Nucleus accumbens (tissue), 56 donors: ENCODE measurements around the gene DDX25.
A peak's percentile ranks its signal among the peaks of the same experiment; 100 is the strongest.
"Not testable (repeated sequence)": the region's sequence is repeated elsewhere in the genome, so short reads cannot be mapped to it uniquely, and the experiment has no call there.

Source experiments
- DNase-seq, 56 donors: peaks; one replicate each; lab custom pipeline; 2025; lab: John Stamatoyannopoulos, UW

Gene DDX25

DNA sequence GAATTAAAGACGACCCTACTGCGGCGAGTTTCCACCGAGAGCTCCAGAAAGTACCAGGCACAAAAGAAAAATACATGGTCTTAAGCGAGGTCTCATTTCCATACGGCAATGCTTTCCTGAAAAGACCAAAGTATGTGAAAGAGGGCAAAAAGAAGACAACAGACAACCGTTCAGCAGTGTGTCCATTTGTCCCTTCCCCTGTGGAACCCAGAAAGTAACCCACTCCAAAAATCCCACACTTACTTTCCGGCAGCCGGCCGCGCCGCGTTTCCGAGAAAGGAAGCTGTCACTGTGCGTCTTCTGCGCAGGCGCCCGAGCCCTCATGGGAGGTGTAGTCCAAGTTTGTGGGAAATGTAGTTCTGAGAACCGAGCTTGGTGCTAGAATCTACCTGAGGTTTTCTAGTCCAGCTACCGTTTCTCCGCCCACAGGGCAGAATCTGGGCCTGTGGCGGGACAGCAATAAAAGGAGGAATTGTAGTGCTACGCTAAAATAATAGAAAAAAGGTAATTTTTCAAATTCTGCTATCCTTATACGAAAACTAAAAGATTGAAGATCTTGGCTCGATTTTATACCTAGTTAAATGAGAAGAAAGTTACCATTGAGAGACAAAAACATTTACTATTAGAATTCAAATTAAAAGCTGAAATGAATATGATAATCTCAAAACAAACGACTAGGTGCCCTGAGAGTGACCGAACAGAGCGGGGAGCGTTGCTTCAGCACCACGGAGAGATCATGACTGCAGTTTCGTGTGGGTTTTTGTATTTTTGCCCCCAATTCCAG lies 1.2 kb upstream of the DDX25 start, which contains the start of gene PUS3:
PUS3 (minus strand) TSS at position 280 of the 784 bp plus-strand sequence. CDS start 6,922 bp downstream, outside the sequence.
- DNase-seq = peak; percentile 27 to 96 (median 81)

DNA sequence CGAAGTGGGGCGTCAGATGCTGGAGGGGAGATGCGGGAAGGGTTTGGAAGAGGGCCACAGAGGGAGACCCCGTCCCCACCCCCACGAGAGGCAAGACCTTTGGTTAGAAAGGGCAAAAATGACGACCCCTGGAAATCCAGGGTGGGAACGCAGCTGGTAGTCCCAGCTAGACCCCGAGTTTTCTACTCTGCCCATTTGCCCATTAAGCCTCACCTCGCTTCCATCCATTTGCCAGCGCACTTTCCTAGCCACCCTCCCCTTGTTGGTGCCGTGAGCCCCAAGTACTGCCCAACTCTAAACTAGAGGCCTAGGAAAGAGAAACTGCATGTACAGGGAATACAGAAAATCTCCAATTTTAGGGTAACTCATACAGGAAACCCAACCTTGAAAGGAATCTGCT lies 370 bp downstream of the DDX25 start:
- DNase-seq = peak in 1 of 56 donors; percentile 30

DNA sequence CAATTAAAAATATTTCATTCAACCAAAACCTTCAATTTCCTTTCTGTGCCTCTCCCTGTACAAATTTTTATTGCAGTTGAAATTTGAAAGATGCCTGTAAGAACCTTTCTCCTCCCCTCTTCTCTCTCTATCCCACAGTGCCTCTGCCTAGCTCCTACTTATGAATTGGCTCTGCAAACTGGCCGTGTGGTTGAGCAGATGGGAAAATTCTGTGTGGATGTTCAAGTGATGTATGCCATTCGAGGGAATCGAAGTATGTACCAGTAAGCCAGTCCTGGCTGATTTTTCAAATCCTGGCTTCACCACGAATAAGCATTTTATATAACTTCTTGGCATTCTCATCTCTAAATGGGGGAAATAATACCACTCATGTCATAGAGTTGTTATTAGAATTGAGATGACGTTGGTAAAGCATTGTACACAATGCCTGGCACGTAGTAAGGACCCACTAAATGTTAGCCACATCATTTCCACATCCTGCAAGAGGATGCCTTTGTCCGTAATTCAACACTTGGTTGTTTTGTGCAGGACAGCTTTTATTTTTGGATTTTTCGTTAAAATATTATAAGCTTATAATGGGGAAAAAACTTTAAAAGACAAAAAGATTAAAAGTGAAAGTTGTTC lies 6.0 kb downstream of the DDX25 start:
- no peak for DNase-seq

DNA sequence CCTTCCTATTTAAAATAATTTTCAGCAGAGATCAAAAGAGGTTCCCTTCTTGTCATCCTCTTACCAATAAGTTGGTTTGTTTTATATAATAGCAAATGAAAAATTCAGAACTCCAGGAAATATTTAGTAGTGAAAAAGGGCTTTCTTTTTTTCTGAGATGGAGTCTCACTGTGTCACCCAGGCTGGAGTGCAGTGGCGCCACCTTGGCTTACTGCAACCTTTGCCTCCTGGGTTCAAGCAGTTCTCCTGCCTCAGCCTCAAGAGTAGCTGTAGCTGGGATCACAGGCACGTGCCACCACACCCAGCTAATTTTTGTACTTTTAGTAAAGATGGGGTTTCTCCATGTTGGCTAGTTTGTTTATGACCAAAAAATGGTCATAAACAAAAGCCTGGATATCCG lies 10.3 kb downstream of the DDX25 start:
- not testable (repeated sequence) for DNase-seq

DNA sequence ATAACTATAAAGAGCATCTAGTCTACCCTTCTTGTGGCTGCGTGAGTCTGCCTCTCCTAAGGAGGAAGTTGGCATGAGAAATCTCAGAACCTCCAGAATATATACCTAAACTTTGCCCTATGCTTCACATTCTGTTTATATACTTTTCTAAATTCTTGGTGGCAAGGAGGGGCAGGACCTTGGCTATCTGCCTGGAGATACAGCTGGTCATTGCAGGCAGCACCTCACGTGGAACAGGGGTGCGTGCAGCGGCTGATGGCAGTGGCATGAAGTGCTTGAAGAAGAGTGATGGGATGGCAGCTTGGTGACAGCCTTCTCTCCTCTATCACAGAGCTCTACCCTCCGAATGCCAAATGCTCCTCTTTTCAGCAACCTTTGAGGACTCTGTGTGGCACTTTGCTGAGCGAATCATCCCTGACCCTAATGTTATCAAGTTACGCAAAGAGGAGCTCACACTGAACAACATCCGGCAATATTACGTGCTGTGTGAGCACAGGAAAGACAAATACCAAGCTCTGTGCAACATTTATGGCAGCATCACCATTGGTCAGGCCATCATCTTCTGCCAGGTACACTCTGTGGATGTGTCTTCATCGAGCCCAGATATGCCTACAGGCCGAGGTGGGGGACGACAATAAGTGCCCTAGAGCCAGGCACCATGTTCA lies 12.5 kb downstream of the DDX25 start:
- no peak for DNase-seq

DNA sequence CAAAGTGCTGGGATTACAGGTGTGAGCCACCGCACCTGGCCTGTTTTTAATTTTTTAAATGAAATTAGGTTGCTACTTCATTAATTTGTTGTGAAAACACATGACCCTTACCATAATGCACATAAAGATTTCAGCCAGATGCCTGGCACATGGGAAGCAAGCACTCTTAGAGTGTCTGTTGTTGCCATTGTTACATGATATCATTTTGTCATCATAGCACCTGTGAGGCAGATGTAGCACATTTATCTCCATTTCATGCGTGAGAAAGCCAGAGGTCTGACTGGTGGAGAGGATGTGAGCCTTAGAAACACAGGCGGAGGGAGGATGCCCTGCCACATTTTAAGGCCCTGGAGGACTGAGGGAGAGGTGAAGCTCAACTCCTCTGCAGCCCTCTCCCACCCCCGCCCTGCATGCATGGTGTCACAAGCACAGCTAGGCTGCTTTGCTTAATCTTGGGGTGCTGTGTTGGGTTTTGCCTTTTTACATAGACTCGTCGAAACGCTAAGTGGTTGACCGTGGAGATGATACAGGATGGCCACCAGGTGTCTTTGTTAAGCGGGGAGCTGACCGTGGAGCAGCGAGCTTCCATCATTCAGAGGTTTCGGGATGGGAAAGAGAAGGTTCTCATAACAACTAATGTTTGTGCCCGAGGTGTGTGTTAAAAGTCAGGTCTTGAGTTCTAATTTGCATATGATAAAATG lies 14.0 kb downstream of the DDX25 start:
- no peak for DNase-seq

DNA sequence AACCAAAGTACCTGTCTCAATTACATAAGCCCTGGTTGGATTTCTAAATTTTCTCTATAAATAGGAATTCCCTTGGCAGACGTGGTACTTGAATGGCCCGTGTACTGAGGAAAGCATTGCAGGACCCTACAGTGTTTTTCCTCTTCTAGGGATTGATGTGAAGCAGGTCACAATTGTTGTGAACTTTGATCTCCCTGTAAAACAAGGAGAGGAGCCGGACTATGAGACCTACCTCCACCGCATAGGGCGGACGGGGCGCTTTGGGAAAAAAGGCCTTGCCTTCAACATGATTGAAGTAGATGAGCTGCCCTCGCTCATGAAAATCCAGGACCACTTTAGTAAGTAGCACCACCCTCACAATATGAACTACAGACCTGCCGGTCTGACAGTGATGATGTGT lies 16.7 kb downstream of the DDX25 start:
- DNase-seq = no peak

DNA sequence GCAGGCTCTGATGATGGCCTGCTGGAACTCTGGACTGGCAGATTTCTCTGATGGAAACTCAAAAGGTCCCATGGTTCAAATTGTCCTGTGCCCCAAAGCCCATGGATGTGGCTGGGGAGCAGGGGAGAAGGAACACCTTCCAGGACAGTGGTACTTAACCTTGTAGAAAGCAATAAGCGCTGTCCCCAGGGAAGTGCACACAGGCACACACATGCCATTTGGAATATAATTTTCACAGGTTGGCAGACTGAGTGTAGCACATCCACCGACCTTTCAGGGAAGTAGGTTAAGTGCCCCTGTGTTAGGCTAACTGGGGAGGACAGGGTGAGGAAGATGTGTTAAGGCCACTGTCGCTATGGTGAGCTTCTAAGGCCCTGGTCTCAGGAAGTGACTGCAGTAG lies 17.8 kb downstream of the DDX25 start:
- DNase-seq = no peak

DNA sequence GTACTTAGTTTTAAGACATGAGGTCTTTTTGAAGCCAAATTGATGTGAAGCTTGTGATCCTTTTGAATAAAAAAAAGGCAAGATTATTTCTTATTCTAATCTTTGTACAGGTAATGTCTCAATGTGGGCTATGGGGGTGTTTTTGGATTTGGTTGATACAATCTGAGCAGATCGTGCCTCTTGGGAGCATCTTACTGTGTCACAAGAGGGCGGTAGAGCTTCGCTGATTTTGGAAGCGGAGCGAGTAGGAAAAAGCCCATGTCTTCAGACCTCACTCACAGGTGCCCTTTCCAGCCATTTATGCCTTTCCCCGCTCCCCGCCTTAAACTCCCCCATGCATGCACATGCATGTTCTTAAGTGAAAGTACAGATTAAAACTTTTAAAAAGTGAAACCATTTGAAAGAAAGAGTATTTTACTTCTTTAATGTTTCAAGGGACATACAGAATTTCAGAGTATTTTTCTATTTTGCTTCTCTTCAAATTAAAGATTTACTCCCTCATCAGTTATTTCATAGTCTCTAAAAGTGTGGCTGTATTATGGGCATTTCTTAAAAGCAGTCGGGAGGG lies 18.8 kb downstream of the DDX25 start:
- DNase-seq = peak in 39 of 56 donors; percentile 5 to 83 (median 37)

DNA sequence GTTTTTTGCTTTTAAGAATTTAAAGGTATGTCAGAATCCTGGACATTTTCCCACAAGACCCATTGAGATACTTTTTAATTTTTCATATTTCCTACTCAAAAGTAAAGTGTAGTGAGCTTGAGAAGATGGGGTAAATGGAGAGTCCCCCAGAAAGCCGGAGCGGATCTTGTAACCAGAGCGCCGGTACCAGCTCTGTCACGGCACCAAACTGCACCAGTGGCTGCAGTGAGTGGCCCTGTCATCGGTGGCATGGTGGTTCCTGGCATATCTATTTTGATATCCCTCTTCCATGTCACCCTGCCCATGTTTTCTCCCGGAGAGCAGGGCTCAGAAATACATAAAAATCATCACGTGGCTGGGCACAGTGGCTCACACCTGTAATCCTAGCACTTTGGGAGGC lies 19.3 kb downstream of the DDX25 start:
- no peak for DNase-seq

DNA sequence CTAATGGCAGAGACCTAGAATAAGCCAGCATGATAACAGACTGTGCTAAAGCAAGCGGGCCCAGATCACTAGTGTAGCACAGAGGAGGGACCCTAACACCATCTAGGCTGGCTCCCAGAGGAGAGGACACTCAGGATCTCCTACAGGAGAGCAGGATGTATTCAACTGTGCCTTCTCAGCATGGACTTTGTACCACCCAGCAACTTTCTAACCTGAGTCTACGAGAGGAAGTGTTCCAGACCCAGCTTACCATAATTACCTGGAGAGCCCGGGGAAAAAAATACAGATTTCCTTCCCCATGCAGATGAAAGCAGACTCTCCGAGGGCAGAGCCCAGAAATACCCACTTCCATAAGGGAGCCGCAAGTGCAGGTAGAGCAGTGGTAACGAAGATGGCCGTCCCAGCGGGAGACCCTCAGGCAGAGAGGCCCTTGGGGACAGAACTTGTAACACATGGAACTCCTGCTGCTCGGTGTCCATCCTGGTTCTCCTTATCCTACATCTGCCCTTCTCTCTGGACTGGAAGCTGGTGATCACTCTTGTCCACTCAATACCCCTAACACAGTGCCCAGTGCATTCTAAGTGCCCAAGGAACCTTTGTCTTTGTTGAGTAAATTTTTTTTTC lies 20.2 kb downstream of the DDX25 start:
- no peak for DNase-seq

DNA sequence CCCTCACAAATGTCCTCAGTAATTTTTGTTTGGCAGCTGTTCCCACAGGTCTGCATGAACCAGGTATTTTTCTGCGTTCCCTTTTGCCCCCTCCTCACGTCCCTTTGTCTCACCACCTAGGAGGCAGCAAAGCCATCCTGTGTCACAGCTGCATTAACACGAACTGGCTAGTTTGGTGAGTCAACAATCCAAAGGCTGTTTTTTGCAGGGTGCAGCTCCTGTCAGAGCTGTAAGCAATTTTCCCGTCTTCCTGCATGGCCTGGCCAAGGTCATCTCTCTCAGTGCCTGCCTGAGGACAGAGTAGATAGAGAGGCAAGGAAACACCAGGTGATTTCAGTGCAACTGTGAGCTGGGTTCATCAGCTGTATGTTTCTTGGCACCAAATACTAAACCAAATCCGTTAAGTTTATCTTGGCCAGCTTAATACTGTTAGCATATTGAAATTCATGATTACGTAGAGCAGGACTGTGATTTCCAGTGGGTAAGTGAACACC lies 21.0 kb downstream of the DDX25 start:
- DNase-seq = no peak

DNA sequence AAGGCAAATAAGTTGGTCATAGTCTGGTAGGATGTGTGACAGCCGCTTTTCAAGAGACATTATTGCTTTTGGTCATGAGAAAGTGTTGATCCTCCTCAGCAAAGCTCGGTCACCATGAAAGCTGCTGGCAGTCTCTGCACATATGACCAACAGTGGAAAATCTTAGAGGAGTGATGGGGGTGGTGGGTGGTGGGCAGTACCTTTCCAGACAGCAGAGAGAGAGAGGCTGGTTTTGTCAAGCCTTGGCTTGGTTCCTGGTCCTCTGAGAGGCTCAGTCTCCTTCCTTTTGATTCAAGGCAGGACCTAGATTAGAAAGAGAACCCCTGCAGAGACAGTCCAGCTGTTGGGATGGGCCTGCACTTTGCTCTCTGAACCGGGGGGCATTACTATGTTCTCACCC lies 21.5 kb downstream of the DDX25 start:
- no peak for DNase-seq

DNA sequence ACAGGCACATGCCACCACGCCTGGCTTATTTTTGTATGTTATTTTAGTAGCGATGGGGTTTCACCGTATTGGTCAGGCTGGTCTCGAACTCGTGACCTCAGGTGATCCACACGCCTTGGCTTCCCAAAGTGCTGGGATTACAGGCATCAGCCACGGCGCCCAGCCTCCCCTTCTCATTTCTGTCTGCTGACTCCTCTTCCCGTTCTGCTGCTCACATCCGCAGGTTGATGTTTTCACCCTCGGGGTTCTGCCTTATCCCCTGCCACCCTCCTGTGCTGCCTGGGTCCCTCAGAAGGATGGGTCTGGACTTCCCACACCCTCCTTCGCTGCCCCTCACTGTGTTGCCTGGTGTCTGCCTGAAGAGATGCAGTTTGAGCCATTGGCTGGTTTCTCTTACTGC lies 22.4 kb downstream of the DDX25 start:
- DNase-seq = no peak

DNA sequence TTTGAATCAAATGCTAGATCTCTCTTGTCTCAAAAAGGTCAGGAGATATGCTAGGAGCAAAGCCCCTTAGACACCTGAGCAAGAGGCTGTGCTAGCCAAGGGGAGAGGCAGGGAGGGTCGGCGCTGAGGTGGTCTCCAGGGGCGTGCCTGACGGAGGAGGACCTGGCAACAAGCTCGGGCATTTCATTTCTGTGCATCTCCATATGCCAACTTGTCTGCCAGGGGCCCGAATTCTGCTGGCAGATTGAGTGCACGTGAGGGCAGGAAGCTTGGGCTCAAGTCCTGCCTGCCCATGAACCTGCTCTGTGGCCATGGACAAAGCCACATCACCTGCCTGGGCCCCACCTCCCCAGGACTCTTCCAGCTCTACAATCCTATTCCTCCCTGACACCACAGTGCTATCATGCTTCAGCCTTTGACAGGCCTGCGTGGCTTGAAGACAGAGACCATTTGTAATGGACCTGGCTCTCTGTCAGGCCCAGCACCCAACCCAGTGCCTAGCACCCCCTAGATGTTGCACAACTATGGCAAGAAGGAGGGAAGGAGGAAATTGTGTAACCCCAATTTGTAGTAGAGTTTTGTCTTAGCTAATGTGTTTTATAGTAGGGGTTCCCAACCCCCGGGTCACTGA lies 25.3 kb downstream of the DDX25 start:
- DNase-seq = peak in 4 of 56 donors; percentile 8 to 41 (median 26)

DNA sequence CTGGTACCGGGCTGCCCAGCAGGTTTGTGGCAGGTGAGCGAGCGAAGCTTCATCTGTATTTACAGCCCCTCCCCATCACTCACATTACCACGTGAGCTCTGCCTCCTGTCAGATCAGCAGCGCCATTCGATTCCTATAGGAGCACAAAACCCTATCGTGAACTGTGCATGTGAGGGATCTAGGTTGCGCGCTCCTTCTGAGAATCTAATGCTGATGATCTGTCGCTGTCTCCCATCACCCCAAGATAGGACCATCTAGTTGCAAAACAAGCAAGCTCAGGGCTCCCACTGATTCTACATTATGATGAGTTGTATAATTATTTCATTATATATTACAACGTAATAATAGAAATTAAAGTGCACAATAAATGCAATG lies 25.8 kb downstream of the DDX25 start:
- DNase-seq = no peak

DNA sequence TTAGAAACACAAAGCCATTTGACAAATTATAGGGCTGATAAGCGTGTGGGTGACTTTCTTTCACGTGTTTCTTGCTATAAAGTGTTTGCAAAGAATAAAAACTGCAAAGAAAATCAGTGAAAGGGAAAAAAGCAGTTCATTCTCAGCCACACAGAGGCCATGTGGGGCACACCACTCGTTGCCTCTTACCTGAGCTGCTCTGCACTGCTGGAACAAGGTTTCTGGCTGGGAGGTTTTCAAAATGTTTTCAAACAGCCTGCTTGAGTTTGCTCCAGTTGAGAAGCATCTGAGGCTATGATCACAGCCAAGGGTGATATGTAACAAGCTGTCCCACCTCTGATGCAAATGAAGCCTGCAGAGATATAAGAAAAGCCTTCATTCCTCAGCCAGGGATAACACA lies 26.8 kb downstream of the DDX25 start:
- no peak for DNase-seq

DNA sequence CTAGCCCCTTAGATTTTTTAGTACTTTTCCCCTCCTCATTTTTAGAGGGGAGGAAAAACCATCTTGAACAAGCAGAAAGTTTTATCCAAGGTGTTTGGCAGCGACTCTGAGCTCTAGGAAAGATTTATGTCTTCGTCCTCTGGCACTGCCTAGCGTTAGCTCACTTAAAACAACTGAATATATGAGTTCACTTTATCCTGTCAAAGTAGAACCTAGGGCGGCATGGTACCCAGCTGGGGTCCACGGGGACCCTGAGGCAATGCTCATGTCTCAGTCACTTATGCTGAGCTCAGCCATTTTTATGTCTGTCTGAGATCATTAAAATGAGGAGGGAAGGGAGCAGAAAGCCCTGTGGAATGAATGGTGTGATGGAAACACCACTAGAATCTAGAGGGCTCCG lies 27.4 kb downstream of the DDX25 start:
- no peak for DNase-seq

DNA sequence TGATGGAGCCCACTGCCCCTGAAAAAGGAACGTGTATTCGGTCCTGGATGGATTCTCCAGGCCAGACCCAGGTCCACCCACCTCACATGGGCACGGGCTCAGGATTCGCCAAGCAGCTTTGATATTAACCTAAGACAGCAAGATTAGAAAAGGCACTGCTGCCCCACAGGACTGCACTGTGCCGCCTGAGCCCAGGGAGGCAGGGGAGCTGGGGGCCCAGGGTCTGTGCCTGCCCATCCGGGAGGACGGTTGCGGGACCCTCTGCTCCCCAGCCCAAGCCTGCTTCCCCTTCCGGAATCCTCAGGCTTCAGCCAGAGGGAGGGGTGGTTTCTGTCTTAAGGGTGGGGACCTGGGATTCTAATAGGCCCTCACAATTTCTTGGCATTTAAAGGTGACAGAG lies 28.0 kb downstream of the DDX25 start:
- no peak for DNase-seq
